B cell (primary cell): ENCODE data around the gene SDK1. TPM values are rescaled to one million over a fixed set of nuclear protein-coding genes. Genes with fewer than 3 reads are reported as not detected.

ENCODE experiments used
- ATAC-seq: fragments of 200-7000 bp; cut with Tn5 transposase; one replicate; pipeline ENCODE4 v1.10.0; 2021; ENCODE audit warnings: low read depth, mild to moderate bottlenecking, moderate number of reproducible peaks, moderate library complexity
- CTCF ChIA-PET: fragments of 350-600 bp; sonication (Branson Sonifier 250); formaldehyde crosslinking; loops from one replicate; lab custom pipeline; 2021; ENCODE audit warnings: antibody characterized with exemption, inconsistent platforms; lab: Charles Lee
- POLR2A ChIA-PET: fragments of 350-600 bp; sonication (Branson Sonifier 250); formaldehyde crosslinking; loops from one replicate; lab custom pipeline; 2021; ENCODE audit warnings: antibody characterized with exemption; lab: Charles Lee
- DNase-seq: peaks from one replicate; pipeline ENCODE4 v3.0.0; 2013
- H2AFZ ChIP-seq: 2 replicates; pipeline ENCODE4 v1.6.1; 2012; ENCODE audit warnings: mild to moderate bottlenecking, low read depth, low read length; ENCODE audit not compliant: insufficient read depth, poor library complexity, severe bottlenecking
- H3K27ac ChIP-seq, 2 donors: 1 replicate in 1 of 2; 2 replicates in 1 of 2; pipeline ENCODE4 v1.5.1; 2012 to 2013; ENCODE audit warnings: low read length in 2 of 2, mild to moderate bottlenecking in 2 of 2, moderate library complexity in 1 of 2
- H3K27me3 ChIP-seq, 4 experiments: fragments of 200-600 bp in 1 of 4; sonication (generic) in 1 of 4; replicated peaks in 1 of 4; 1 replicate in 2 of 4; 2 replicates in 2 of 4; pipeline versions ENCODE4 v1.6.1 to v1.7.0; 2013 to 2016; ENCODE audit warnings: low read length in 3 of 4, mild to moderate bottlenecking in 2 of 4, mixed read lengths in 1 of 4, moderate library complexity in 1 of 4; ENCODE audit not compliant: insufficient read depth in 4 of 4, control insufficient read depth in 3 of 4; ENCODE audit errors: control extremely low read depth in 1 of 4
- H3K36me3 ChIP-seq, 2 experiments: replicated peaks in 1 of 2; 1 replicate in 1 of 2; 2 replicates in 1 of 2; pipeline versions ENCODE4 v1.6.1 to v1.7.1; 2013; ENCODE audit warnings: low read length in 1 of 2; ENCODE audit not compliant: insufficient read depth in 2 of 2, control insufficient read depth in 1 of 2; ENCODE audit errors: control extremely low read depth in 1 of 2, extremely low read depth in 1 of 2
- H3K4me1 ChIP-seq, 2 donors: fragments of 200-600 bp in 1 of 2; sonication (generic) in 1 of 2; 1 replicate in 1 of 2; 2 replicates in 1 of 2; pipeline versions ENCODE4 v1.5.1 to v1.6.1; 2013 to 2017; ENCODE audit warnings: low read length in 2 of 2; ENCODE audit not compliant: control insufficient read depth in 2 of 2, insufficient read depth in 2 of 2
- H3K4me2 ChIP-seq: replicated peaks from 2 replicates; pipeline ENCODE3; 2012; ENCODE audit warnings: mild to moderate bottlenecking, low read depth, low read length; ENCODE audit not compliant: poor library complexity, severe bottlenecking
- H3K4me3 ChIP-seq, 5 experiments: fragments of 200-600 bp in 1 of 5; sonication (generic) in 1 of 5; 1 replicate in 3 of 5; 2 replicates in 2 of 5; pipeline versions ENCODE4 v1.5.1 to v1.7.0; 2011 to 2016; ENCODE audit warnings: low read length in 4 of 5, mild to moderate bottlenecking in 4 of 5, low read depth in 2 of 5, control low read depth in 1 of 5, moderate library complexity in 1 of 5; ENCODE audit not compliant: insufficient read depth in 1 of 5; ENCODE audit errors: control extremely low read depth in 1 of 5, extremely low read depth in 1 of 5
- H3K79me2 ChIP-seq: fragments of 200-600 bp; sonication (generic); one replicate; pipeline ENCODE4 v1.6.0; 2016; ENCODE audit warnings: low read length; ENCODE audit not compliant: control insufficient read depth, insufficient read depth
- H3K9ac ChIP-seq: fragments of 200-600 bp; sonication (generic); 2 replicates; pipeline ENCODE4 v1.6.1; 2017; ENCODE audit warnings: mild to moderate bottlenecking, low read length, moderate library complexity
- H3K9me3 ChIP-seq, 3 donors: one replicate each; pipeline versions ENCODE4 v1.6.1 to v1.7.1; 2013; ENCODE audit warnings: low read length in 2 of 3; ENCODE audit not compliant: control insufficient read depth in 2 of 3, insufficient read depth in 1 of 3; ENCODE audit errors: control extremely low read depth in 1 of 3
- H4K20me1 ChIP-seq: 2 replicates; pipeline ENCODE4 v1.6.0; 2012; ENCODE audit warnings: mild to moderate bottlenecking, low read length; ENCODE audit not compliant: insufficient read depth, control insufficient read depth, poor library complexity, severe bottlenecking
- H3K27ac Mint-ChIP-seq: one replicate; pipeline ENCODE4 v1.8.0; 2021; ENCODE audit warnings: mixed read lengths
- H3K27me3 Mint-ChIP-seq: one replicate; pipeline ENCODE4 v1.8.0; 2021; ENCODE audit warnings: mixed read lengths
- H3K4me1 Mint-ChIP-seq: one replicate; pipeline ENCODE4 v1.8.0; 2021; ENCODE audit warnings: mixed read lengths
- H3K4me3 Mint-ChIP-seq: one replicate; pipeline ENCODE4 v1.8.0; 2021; ENCODE audit warnings: mixed read lengths
- H3K9me3 Mint-ChIP-seq: one replicate; pipeline ENCODE4 v1.8.0; 2022; ENCODE audit warnings: mixed read lengths; ENCODE audit not compliant: insufficient read depth
- CTCF ChIP-seq: fragments of 200-600 bp; IDR thresholded peaks from one replicate; pipeline ENCODE4 v1.8.0; 2022; ENCODE audit warnings: antibody characterized with exemption, mild to moderate bottlenecking
- EZH2 ChIP-seq: IDR thresholded peaks from 2 replicates; pipeline ENCODE4 v1.6.1; 2012; ENCODE audit warnings: borderline replicate concordance, low read depth, mild to moderate bottlenecking, moderate library complexity, low read length; ENCODE audit not compliant: insufficient read depth, poor library complexity, severe bottlenecking
- WGBS: methylation state at CpG from one replicate; pipeline ENCODE4 v1.1.5; 2013; ENCODE audit warnings: missing lambda C conversion rate; ENCODE audit not compliant: insufficient coverage; 5-methylcytosine and 5-hydroxymethylcytosine counted together
- intact Hi-C: fragments of 100-400 bp; cut with micrococcal nuclease; formaldehyde crosslinking; loops from one replicate; pipeline ENCODE4 v1.10.0; 2022
- polyA plus RNA-seq: library from polyadenylated mRNA; depleted of rRNA; stranded (reverse); fragments of >200 nt; gene quantifications from 2 replicates; pipeline ENCODE4 v1.2.3, GENCODE V29; 2012
- total RNA-seq, 2 donors: library from RNA; stranded (reverse); fragments of 120-200 nt in 1 of 2; gene quantifications; 1 replicate in 1 of 2; 2 replicates in 1 of 2; pipeline versions ENCODE4 v1.2.3 to v1.2.4, GENCODE V29; 2013 to 2022

Gene SDK1
- total and polyA plus RNA-seq, 2 donors (not counting 1 experiment from before 2014, with no cell fraction given), result 0.73 to 2.0 TPM

GRCh38 chr7:4195660-4196059, 894.6 kb downstream of the SDK1 start:
- POLR2A ChIA-PET, result no interaction called here
- WGBS, result 93% methylated on average over 7 of the region's 7 CpGs
- no peak for ATAC-seq
- intact Hi-C loops, result no loop called here
- Histone ChIP-seq H3K4me2 (no peak overlapping the region), H3K9me3 (peaks cover 0 to 18% (median 0%) of the 10 kb centered on the region in 3 donors), H4K20me1 (no peaks in the 10 kb centered on the region), H3K4me1 (no peaks in the 10 kb centered on the region), H3K79me2 (no peaks in the 10 kb centered on the region), H3K27ac (no peak overlapping the region), H3K27me3 (no peaks in the 10 kb centered on the region), H3K36me3 (no peaks in the 10 kb centered on the region), H3K9ac (no peak overlapping the region), H3K4me3 (no peak overlapping the region), H2AFZ (no peak overlapping the region)
- H3K9me3 Mint-ChIP-seq, result no peaks in the 10 kb centered on the region
- no peak for DNase-seq
- TF ChIP-seq CTCF (no peak), EZH2 (no peak)
- no peak overlapping the region for H3K27ac Mint-ChIP-seq
- no peaks in the 10 kb centered on the region for H3K4me1 Mint-ChIP-seq
- H3K4me3 Mint-ChIP-seq, result no peak overlapping the region
- CTCF ChIA-PET, result no interaction called here
- no peaks in the 10 kb centered on the region for H3K27me3 Mint-ChIP-seq

DNA sequence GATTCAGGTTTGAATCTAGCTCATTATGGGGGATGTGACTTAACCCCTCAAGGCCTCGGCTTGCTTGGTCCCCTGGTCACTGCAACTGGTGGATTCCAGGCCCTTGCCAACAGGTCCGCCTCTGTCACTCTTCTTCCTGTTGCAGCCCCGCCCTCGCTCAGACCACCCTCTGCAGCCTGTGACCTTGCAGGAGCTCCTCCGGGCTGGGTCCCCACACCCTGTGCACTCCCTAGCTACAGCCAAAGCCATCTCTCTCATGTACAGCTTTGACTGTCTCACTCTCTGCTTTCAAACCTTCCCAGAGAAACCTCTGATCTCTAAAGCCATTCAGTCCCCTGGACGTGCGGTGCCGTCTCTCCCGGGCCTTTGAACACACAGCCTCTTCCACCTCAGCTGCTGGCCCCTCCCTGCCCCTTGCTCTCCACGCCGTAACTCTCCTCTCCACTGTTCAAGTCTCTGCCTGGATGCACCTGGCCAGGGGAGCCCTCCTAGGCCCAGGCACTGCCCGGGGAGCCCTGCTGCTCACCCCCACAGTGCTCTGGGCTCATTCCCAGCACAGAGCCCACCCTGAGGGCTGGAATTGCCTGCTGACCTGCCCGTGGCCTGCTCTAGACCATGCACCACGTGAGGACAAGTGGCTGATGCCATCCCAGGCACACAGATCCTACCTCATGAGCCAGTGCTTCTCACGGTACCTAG, 895.2 kb downstream of the SDK1 start:
- 90% methylated on average over 14 of the region's 15 CpGs for WGBS
- CTCF ChIA-PET, result no interaction called here

More for the DNA sequence above, 895.2 kb downstream of the SDK1 start:
- Histone ChIP-seq H3K4me1 (no peaks in the 10 kb centered on the region), H3K9me3 (peaks cover 0 to 23% (median 0%) of the 10 kb centered on the region in 3 donors), H3K36me3 (no peaks in the 10 kb centered on the region), H3K9ac (no peak overlapping the region), H3K4me3 (no peak overlapping the region), H3K27ac (no peak overlapping the region), H2AFZ (no peak overlapping the region), H3K79me2 (no peaks in the 10 kb centered on the region), H3K27me3 (no peaks in the 10 kb centered on the region), H4K20me1 (no peaks in the 10 kb centered on the region), H3K4me2 (no peak overlapping the region)
- H3K27ac Mint-ChIP-seq, result no peak overlapping the region
- TF ChIP-seq EZH2, result no peak
- TF ChIP-seq CTCF, result no peak
- H3K4me1 Mint-ChIP-seq, result no peaks in the 10 kb centered on the region
- no peak overlapping the region for H3K4me3 Mint-ChIP-seq
- intact Hi-C loops, result no loop called here
- no peaks in the 10 kb centered on the region for H3K27me3 Mint-ChIP-seq
- no peaks in the 10 kb centered on the region for H3K9me3 Mint-ChIP-seq
- POLR2A ChIA-PET, result no interaction called here
- ATAC-seq, result no peak
- no peak for DNase-seq
